ENCODE data around the gene STAT4.

DNA sequence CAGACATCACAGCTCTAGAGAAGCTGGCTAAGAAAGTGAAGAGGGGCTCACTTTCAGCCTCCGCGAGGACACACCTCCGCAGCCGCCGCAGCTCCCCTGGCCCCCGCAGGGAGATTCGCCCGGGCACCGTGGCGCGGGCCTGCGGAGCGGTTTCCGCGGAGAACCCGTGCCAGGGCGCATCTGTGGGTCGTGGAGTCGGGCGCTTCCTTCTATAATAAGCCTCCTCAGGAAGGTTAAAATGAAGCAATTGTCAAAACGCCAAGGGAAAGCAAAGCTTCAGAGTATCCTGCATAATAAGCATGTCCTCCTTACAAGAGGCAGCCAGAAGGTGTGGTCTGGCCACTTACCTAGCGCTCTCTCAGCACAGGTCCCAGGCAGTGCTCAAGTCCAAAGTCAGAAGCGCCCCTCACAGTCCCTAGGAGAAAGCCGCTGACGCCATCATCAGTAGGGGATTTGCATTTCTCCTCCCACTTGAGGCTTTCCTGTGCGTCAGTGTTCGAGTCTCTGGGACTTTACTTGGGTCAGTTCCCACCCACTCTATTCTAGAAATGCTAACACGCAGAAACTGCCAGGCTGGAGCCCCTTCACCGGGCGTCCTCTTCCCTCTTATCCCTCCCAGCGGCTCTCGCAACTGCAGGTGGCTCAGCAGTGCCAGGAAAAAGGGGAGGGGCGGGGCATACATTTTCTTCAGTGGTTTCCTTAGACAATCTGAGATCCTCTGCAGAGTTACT, at the start of gene STAT4:
- TF ChIP-seq CTCF (IDR thresholded peaks at IDR 0.05; ENCODE audit: insufficient read depth, low read depth, low read length) = no peak
- TF ChIP-seq EZH2 (IDR thresholded peaks at IDR 0.05; ENCODE audit: insufficient read depth, low read length) = no peak
